Measurements from ENCODE around the gene STPG4. TPM values are rescaled to one million over a fixed set of nuclear protein-coding genes. Genes with fewer than 3 reads are reported as not detected.
A peak's percentile ranks its signal among the peaks of the same experiment; 100 is the strongest.

STPG4 gene
- total RNA-seq, 1 experiment from 2014 or later = 10.6 TPM

DNA sequence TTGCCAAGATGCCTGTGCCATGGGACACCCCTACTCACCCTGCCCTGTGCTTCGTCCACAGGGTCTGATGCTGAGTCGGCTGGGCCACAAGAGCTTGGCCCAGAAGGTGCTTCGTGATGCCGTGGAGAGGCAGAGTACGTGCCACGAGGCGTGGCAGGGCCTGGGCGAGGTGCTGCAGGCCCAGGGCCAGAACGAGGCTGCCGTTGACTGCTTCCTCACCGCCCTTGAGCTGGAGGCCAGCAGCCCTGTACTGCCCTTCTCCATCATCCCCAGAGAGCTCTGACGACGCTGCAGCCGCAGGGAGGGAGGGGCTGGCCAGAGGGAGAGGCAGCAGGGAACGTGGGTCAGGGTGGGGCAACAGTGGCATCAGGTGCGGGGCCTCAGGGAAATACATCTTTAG, 81.5 kb downstream of the STPG4 start:
- H3K4me1 ChIP-seq (ENCODE audit: control insufficient read depth in 1 of 2, insufficient read depth in 2 of 2, low read length in 2 of 2) = peaks cover 77 to 100% of the 10 kb centered on the region in 2 experiments
- BruUV-seq (replicated peaks) = no TSS peak
- H3K9ac ChIP-seq (ENCODE audit: low read length) = 0 out of 2 replicates have a peak overlapping the region, but pooled peaks have one; percentile 18
- ChIA-PET RAD21 (ENCODE audit: low non-redundant PET in 1 of 2, low total read pairs in 2 of 2, uncharacterized antibody in 2 of 2, unreplicated experiment in 2 of 2) (no interaction called here), POLR2A (no interaction called here), CTCF (no interaction called here)
- no peak for DNase-seq (ENCODE audit: low read depth, low spot score)
- no peaks in the 10 kb centered on the region for H3K27me3 ChIP-seq (ENCODE audit: insufficient read depth, low read length)
- TF ChIP-seq EZH2 (IDR thresholded peaks at IDR 0.05) = no peak
- no peak for TF ChIP-seq ZFX (IDR thresholded peaks at IDR 0.05)
- no peak for TF ChIP-seq EZH2phosphoT487 (IDR thresholded peaks at IDR 0.05; ENCODE audit: borderline replicate concordance)
- TF ChIP-seq SP1 (IDR thresholded peaks at IDR 0.05; ENCODE audit: low read depth) = no peak
- TF ChIP-seq, protein P1, sequence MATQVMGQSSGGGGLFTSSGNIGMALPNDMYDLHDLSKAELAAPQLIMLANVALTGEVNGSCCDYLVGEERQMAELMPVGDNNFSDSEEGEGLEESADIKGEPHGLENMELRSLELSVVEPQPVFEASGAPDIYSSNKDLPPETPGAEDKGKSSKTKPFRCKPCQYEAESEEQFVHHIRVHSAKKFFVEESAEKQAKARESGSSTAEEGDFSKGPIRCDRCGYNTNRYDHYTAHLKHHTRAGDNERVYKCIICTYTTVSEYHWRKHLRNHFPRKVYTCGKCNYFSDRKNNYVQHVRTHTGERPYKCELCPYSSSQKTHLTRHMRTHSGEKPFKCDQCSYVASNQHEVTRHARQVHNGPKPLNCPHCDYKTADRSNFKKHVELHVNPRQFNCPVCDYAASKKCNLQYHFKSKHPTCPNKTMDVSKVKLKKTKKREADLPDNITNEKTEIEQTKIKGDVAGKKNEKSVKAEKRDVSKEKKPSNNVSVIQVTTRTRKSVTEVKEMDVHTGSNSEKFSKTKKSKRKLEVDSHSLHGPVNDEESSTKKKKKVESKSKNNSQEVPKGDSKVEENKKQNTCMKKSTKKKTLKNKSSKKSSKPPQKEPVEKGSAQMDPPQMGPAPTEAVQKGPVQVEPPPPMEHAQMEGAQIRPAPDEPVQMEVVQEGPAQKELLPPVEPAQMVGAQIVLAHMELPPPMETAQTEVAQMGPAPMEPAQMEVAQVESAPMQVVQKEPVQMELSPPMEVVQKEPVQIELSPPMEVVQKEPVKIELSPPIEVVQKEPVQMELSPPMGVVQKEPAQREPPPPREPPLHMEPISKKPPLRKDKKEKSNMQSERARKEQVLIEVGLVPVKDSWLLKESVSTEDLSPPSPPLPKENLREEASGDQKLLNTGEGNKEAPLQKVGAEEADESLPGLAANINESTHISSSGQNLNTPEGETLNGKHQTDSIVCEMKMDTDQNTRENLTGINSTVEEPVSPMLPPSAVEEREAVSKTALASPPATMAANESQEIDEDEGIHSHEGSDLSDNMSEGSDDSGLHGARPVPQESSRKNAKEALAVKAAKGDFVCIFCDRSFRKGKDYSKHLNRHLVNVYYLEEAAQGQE (IDR thresholded peaks at IDR 0.05; ENCODE audit: low read depth) = no peak
- TF ChIP-seq JUND (IDR thresholded peaks at IDR 0.05) = no peak
- TF ChIP-seq CBX3 (IDR thresholded peaks at IDR 0.05; ENCODE audit: low read depth) = no peak
- TF ChIP-seq MAX (IDR thresholded peaks at IDR 0.05) = no peak
- no peak for TF ChIP-seq CEBPB (IDR thresholded peaks at IDR 0.05; ENCODE audit: low read depth)
- TF ChIP-seq SIN3A (IDR thresholded peaks at IDR 0.05; ENCODE audit: low read depth) = no peak
- 0 out of 4 replicates have a peak, but pooled peaks cover 0 to 3% of the 10 kb centered on the region in 2 experiments for H3K36me3 ChIP-seq (ENCODE audit: control insufficient read depth in 1 of 2, insufficient read depth in 2 of 2, low read length in 2 of 2)
- peaks cover 81% of the 10 kb centered on the region for H3K79me2 ChIP-seq (ENCODE audit: insufficient read depth, low read length)
- H4K20me1 ChIP-seq (ENCODE audit: insufficient read depth) = no peaks in the 10 kb centered on the region
- H2AFZ ChIP-seq (ENCODE audit: low read depth, low read length, poor library complexity, severe bottlenecking) = no peak overlapping the region
- H3K9me3 ChIP-seq (ENCODE audit: control insufficient read depth in 1 of 2, insufficient read depth in 1 of 2, low read depth in 1 of 2, low read length in 2 of 2) = no peaks in the 10 kb centered on the region
- intact Hi-C loops (cut with micrococcal nuclease) = no loop called here
- no peak for ATAC-seq
- no peak overlapping the region for H3K4me2 ChIP-seq (ENCODE audit: low read length)
- H3K27ac ChIP-seq (ENCODE audit: low read depth, low read length) = no peak overlapping the region
- H3K4me3 ChIP-seq (replicated peaks in 1 of 2; ENCODE audit: low read depth in 1 of 2, low read length in 2 of 2) = no peak overlapping the region
- no peaks in the 10 kb centered on the region for H3K9me2 ChIP-seq (ENCODE audit: insufficient read depth)
